K562 (cell line): Measurements from ENCODE around the gene HOXB5. TPM values are rescaled to one million over a fixed set of nuclear protein-coding genes. Genes with fewer than 3 reads are reported as not detected.

Experiments used
- ARHGAP35 ChIP-seq: fragments of 450-650 bp; IDR thresholded peaks from 2 replicates; pipeline ENCODE4 v1.6.1; 2018; ENCODE audit not compliant: partially characterized antibody
- C11orf30 ChIP-seq: fragments of 450-650 bp; IDR thresholded peaks from 2 replicates; pipeline ENCODE4 v1.6.1; 2016; ENCODE audit warnings: low read depth, mild to moderate bottlenecking
- DMBX1 ChIP-seq: fragments of 250-450 bp; sonication (Bioruptor Pico); IDR thresholded peaks from 2 replicates; pipeline ENCODE4 v1.8.0; 2022; ENCODE audit warnings: inconsistent platforms, mild to moderate bottlenecking, moderate library complexity, borderline replicate concordance
- ELF4 ChIP-seq: fragments of 450-650 bp; formaldehyde crosslinking; IDR thresholded peaks from 2 replicates; pipeline ENCODE4 v1.4.0; 2022; ENCODE audit warnings: missing genetic modification characterization
- FOXJ2 ChIP-seq: fragments of 200-800 bp; sonication (Bioruptor generic); IDR thresholded peaks from 2 replicates; pipeline ENCODE4 v1.6.1; 2016; ENCODE audit warnings: missing genetic modification characterization, missing compliant biosample characterization
- FUS ChIP-seq: fragments of 200-400 bp; formaldehyde crosslinking; optimal IDR thresholded peaks from 2 replicates; pipeline ENCODE3; 2017; ENCODE audit warnings: low read depth, low read length
- HDAC1 ChIP-seq, 2 experiments: fragments of 450-650 bp; IDR thresholded peaks; 2 replicates each; pipeline ENCODE4 v1.6.1; 2016 to 2017; ENCODE audit warnings: inconsistent platforms in 1 of 2, mild to moderate bottlenecking in 1 of 2, moderate library complexity in 1 of 2
- HMGN3 ChIP-seq: IDR thresholded peaks from 2 replicates; pipeline ENCODE4 v1.6.1; 2011; ENCODE audit warnings: borderline replicate concordance, low read depth, mild to moderate bottlenecking, mixed read lengths, low read length; ENCODE audit not compliant: insufficient read length; ENCODE audit errors: extremely low read depth
- HSF4 ChIP-seq: fragments of 250-450 bp; sonication (Bioruptor Pico); IDR thresholded peaks from 2 replicates; pipeline ENCODE4 v2.1.2; 2022; ENCODE audit warnings: mild to moderate bottlenecking, moderate library complexity, borderline replicate concordance
- SLC30A9 ChIP-seq: fragments of 250-450 bp; sonication (Bioruptor Pico); IDR thresholded peaks from 2 replicates; pipeline ENCODE4 v1.8.0; 2022; ENCODE audit warnings: mild to moderate bottlenecking, moderate library complexity
- SRSF7 ChIP-seq: fragments of 200-400 bp; formaldehyde crosslinking; optimal IDR thresholded peaks from 2 replicates; pipeline ENCODE3; 2017; ENCODE audit warnings: mild to moderate bottlenecking, low read depth, low read length
- TARDBP ChIP-seq: fragments of 450-650 bp; IDR thresholded peaks from 2 replicates; pipeline ENCODE4 v1.6.1; 2016
- XRCC5 ChIP-seq: fragments of 200-400 bp; formaldehyde crosslinking; IDR thresholded peaks from 2 replicates; pipeline ENCODE4 v1.6.1; 2017; ENCODE audit warnings: low read depth, mild to moderate bottlenecking, low read length
- ZNF23 ChIP-seq: fragments of 250-450 bp; sonication (Bioruptor Pico); IDR thresholded peaks from 2 replicates; pipeline ENCODE4 v1.4.0; 2020; ENCODE audit warnings: mild to moderate bottlenecking
- ZNF24 ChIP-seq: fragments of 450-650 bp; IDR thresholded peaks from 2 replicates; pipeline ENCODE4 v1.6.1; 2016
- ZNF586 ChIP-seq: fragments of 450-650 bp; formaldehyde crosslinking; conservative IDR thresholded peaks from 2 replicates; pipeline ENCODE4 v1.4.0; 2020; ENCODE audit warnings: mild to moderate bottlenecking, moderate library complexity
- polyA plus RNA-seq, 8 experiments: library from polyadenylated mRNA; depleted of rRNA in 4 of 8; stranded (reverse) in 5 of 8; unstranded in 3 of 8; fragments of >200 nt; fragmentation: Nextera tagmentation in 2 of 8; fragmentation: Illumina TruSeq in 1 of 8; extraction: Ambion mirVana in 2 of 8; extraction: Trizol in 1 of 8; gene quantifications; 2 replicates each; pipeline versions ENCODE4 v1.2.1 to v1.2.3, GENCODE V29; 2011 to 2014; ENCODE audit warnings: inconsistent platforms in 1 of 8, missing spikeins in 1 of 8
- total RNA-seq, 7 experiments: library from RNA; depleted of rRNA in 6 of 7; stranded (reverse); fragments of >200 nt in 6 of 7; fragmentation: Illumina TruSeq in 2 of 7; extraction: Trizol in 2 of 7; gene quantifications; 2 replicates each; pipeline versions ENCODE4 v1.2.1 to v1.2.3, GENCODE V29; 2011 to 2021; ENCODE audit warnings: low replicate concordance in 1 of 7
- TF ChIP-seq, protein P1 (sequence below), 2 experiments: fragments of 450-650 bp in 1 of 2; sonication (generic) in 1 of 2; formaldehyde crosslinking in 1 of 2; IDR thresholded peaks; 2 replicates each; pipeline versions ENCODE4 v1.7.1 to v1.9.0; 2016 to 2022; ENCODE audit warnings: inconsistent platforms in 1 of 2, mild to moderate bottlenecking in 1 of 2, missing genetic modification reagents in 1 of 2
- TF ChIP-seq, protein P2 (sequence below): fragments of 450-650 bp; IDR thresholded peaks from 2 replicates; pipeline ENCODE4 v1.7.0; 2016; ENCODE audit warnings: borderline replicate concordance

The HOXB5 gene
- total and polyA plus RNA-seq, 9 of the 15 experiments (the other 6 are each of a cell fraction or from before 2014, with no cell fraction given), result 0.24 to 2.7 (median 0.65) TPM

DNA sequence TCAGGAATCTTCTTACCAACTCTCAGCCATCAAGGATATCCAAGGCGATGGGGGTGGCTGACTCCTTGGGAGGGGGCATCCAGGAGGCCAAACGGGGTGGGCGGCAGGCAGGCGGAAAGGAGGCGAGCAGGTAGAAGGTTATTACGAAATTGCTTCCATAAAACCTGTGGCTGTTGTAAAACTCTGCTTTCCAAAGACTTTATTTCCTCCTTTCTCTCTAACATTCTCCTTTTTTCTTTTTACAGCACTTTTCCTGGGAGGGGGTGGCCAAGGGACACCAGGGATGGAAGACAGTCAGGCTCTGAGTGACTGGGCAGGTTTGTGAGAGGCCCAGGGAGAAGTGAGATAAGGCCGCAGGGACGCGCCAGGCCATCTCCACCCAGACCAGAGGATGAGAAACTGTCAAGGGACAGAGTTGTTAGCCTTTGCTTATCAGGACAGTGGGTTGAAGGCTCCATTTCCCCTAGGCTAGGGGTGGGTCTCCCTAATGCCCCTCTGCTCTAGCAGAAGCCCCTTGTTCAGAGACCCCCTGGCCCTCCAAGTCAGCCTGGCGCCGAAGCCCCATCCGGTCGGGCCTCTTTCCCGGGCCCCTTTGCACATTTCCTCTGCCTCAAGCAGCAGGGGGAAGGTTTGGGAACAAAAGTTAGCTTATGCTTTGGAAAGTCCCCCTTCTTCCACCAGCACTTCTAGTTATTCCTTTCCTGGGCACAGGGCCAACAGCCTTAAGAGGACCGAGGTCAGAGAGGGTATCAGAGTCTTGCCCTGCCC is 37.5 kb upstream of the HOXB5 start (continued):
- TF ChIP-seq, protein P1, sequence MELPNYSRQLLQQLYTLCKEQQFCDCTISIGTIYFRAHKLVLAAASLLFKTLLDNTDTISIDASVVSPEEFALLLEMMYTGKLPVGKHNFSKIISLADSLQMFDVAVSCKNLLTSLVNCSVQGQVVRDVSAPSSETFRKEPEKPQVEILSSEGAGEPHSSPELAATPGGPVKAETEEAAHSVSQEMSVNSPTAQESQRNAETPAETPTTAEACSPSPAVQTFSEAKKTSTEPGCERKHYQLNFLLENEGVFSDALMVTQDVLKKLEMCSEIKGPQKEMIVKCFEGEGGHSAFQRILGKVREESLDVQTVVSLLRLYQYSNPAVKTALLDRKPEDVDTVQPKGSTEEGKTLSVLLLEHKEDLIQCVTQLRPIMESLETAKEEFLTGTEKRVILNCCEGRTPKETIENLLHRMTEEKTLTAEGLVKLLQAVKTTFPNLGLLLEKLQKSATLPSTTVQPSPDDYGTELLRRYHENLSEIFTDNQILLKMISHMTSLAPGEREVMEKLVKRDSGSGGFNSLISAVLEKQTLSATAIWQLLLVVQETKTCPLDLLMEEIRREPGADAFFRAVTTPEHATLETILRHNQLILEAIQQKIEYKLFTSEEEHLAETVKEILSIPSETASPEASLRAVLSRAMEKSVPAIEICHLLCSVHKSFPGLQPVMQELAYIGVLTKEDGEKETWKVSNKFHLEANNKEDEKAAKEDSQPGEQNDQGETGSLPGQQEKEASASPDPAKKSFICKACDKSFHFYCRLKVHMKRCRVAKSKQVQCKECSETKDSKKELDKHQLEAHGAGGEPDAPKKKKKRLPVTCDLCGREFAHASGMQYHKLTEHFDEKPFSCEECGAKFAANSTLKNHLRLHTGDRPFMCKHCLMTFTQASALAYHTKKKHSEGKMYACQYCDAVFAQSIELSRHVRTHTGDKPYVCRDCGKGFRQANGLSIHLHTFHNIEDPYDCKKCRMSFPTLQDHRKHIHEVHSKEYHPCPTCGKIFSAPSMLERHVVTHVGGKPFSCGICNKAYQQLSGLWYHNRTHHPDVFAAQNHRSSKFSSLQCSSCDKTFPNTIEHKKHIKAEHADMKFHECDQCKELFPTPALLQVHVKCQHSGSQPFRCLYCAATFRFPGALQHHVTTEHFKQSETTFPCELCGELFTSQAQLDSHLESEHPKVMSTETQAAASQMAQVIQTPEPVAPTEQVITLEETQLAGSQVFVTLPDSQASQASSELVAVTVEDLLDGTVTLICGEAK (IDR thresholded peaks at IDR 0.05), result no peak
- TF ChIP-seq, protein P1 (CRISPR knock-in tag; IDR thresholded peaks at IDR 0.05), result no peak
- TF ChIP-seq SLC30A9 (CRISPR knock-in tag) (no peak), C11orf30 (peak; percentile 84), TARDBP (no peak), ZNF23 (no peak), HSF4 (CRISPR knock-in tag) (no peak), ZNF24 (no peak), DMBX1 (CRISPR knock-in tag) (0 out of 2 replicates have a peak, but pooled peaks have one; percentile 45), XRCC5 (peak; percentile 74; the same call in 1 of the 2 replicates), SRSF7 (no peak), HDAC1 (IDR thresholded peaks at IDR 0.05) (peak in 1 of 2 experiments; percentile 65; a peak in 2 of 4 replicates), FUS (no peak), FOXJ2 (tag) (no peak), ZNF586 (CRISPR knock-in tag) (no peak), HMGN3 (peak; percentile 56), ARHGAP35 (no peak), ELF4 (no peak)
- TF ChIP-seq, protein P2, sequence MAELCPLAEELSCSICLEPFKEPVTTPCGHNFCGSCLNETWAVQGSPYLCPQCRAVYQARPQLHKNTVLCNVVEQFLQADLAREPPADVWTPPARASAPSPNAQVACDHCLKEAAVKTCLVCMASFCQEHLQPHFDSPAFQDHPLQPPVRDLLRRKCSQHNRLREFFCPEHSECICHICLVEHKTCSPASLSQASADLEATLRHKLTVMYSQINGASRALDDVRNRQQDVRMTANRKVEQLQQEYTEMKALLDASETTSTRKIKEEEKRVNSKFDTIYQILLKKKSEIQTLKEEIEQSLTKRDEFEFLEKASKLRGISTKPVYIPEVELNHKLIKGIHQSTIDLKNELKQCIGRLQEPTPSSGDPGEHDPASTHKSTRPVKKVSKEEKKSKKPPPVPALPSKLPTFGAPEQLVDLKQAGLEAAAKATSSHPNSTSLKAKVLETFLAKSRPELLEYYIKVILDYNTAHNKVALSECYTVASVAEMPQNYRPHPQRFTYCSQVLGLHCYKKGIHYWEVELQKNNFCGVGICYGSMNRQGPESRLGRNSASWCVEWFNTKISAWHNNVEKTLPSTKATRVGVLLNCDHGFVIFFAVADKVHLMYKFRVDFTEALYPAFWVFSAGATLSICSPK, result no peak
